ENCODE data around the gene RFTN2. TPM values are rescaled to one million over a fixed set of nuclear protein-coding genes. Genes with fewer than 3 reads are reported as not detected.

Gene RFTN2
- total RNA-seq, 2 experiments from 2014 or later = not detected

DNA sequence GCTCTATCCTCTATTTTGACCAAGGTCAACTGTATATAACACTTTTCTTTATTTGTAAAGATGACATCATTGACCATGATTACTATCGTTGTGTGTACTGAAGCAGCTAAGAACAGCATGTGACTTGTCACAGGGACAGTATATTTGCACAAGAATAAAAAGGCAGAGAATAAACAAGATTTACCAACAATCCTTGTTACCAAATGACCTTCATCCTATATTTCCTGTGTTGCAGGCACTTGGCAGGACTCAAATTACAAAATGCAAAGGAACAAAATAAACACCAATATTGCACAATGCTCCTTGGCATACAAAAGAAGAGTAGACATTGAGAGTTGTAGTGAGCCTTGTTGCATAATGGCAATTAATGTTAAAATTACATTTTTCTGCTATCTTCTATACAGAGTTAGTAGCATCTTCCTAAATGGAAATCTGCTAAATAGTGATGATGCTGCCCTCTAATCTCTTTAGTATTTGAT, 61.8 kb downstream of the RFTN2 start:
- Histone ChIP-seq H2AFZ (ENCODE audit: low read length) (no peak overlapping the region), H3K9me3 (ENCODE audit: low read length) (no peaks in the 10 kb centered on the region), H3K4me2 (ENCODE audit: low read length) (no peak overlapping the region), H3K27ac (ENCODE audit: low read depth, low read length, poor library complexity, severe bottlenecking) (no peak overlapping the region), H3K4me1 (ENCODE audit: insufficient read depth, low read length, poor library complexity, severe bottlenecking) (no peaks in the 10 kb centered on the region), H3K4me3 (ENCODE audit: low read depth, low read length, poor library complexity, severe bottlenecking) (no peak overlapping the region), H4K20me1 (ENCODE audit: insufficient read depth, low read length) (no peaks in the 10 kb centered on the region), H3K36me3 (ENCODE audit: insufficient read depth, low read length) (no peaks in the 10 kb centered on the region), H3K79me2 (ENCODE audit: insufficient read depth, low read depth, low read length) (no peaks in the 10 kb centered on the region), H3K9me2 (ENCODE audit: insufficient read depth, low read length) (no peaks in the 10 kb centered on the region)
- CTCF ChIA-PET (ENCODE audit: unreplicated experiment) = no interaction called here
- DNase-seq (ENCODE audit: low spot score) = no peak
- TF ChIP-seq EZH2phosphoT487 (IDR thresholded peaks at IDR 0.05; ENCODE audit: borderline replicate concordance, low read depth, low read length) = no peak
- TF ChIP-seq, protein P1, sequence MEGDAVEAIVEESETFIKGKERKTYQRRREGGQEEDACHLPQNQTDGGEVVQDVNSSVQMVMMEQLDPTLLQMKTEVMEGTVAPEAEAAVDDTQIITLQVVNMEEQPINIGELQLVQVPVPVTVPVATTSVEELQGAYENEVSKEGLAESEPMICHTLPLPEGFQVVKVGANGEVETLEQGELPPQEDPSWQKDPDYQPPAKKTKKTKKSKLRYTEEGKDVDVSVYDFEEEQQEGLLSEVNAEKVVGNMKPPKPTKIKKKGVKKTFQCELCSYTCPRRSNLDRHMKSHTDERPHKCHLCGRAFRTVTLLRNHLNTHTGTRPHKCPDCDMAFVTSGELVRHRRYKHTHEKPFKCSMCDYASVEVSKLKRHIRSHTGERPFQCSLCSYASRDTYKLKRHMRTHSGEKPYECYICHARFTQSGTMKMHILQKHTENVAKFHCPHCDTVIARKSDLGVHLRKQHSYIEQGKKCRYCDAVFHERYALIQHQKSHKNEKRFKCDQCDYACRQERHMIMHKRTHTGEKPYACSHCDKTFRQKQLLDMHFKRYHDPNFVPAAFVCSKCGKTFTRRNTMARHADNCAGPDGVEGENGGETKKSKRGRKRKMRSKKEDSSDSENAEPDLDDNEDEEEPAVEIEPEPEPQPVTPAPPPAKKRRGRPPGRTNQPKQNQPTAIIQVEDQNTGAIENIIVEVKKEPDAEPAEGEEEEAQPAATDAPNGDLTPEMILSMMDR (conservative IDR thresholded peaks at IDR 0.05; ENCODE audit: low read length) = no peak
- intact Hi-C loops (cut with micrococcal nuclease; ENCODE audit: unreplicated experiment) = no loop called here
- POLR2A ChIA-PET = interaction anchor here (0.7 to 0.9 kb wide), 3 partner anchors 8 to 23 kb away, joined by 3 to 4 read pairs (median 3); no protein-coding TSS in a partner anchor
- no TSS peak for BruUV-seq (replicated peaks)

DNA sequence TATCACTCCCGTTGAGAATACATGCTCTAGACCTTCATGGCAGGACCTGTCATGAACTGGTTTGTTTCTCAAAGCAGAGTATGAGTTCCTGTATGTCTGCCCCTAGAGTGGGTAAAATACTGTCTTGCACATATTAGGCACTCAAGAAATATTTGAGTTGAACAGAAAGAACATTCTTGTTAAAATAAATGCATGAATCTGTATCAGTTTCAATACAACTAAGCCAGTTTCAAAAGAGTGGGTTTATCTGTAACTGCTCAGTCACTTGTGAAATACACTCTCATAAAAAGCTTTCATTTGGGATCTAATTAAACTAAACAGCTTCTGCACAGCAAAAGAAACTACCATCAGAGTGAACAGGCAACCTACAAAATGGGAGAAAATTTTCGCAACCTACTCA, 69.2 kb downstream of the RFTN2 start:
- Histone ChIP-seq H2AFZ (ENCODE audit: low read length) (no peak overlapping the region), H3K9me3 (ENCODE audit: low read length) (no peaks in the 10 kb centered on the region), H3K79me2 (ENCODE audit: insufficient read depth, low read depth, low read length) (no peaks in the 10 kb centered on the region), H3K4me3 (ENCODE audit: low read depth, low read length, poor library complexity, severe bottlenecking) (no peak overlapping the region), H3K4me2 (ENCODE audit: low read length) (no peak overlapping the region), H4K20me1 (ENCODE audit: insufficient read depth, low read length) (no peaks in the 10 kb centered on the region), H3K4me1 (ENCODE audit: insufficient read depth, low read length, poor library complexity, severe bottlenecking) (no peaks in the 10 kb centered on the region), H3K36me3 (ENCODE audit: insufficient read depth, low read length) (no peaks in the 10 kb centered on the region), H3K9me2 (ENCODE audit: insufficient read depth, low read length) (no peaks in the 10 kb centered on the region), H3K27ac (ENCODE audit: low read depth, low read length, poor library complexity, severe bottlenecking) (no peak overlapping the region)
- BruUV-seq (replicated peaks) = no TSS peak
- CTCF ChIA-PET (ENCODE audit: unreplicated experiment) = no interaction called here
- no peak for DNase-seq (ENCODE audit: low spot score)
- POLR2A ChIA-PET = interaction anchor here (0.8 kb wide), 1 partner anchor 12 kb away, joined by 4 read pairs; no protein-coding TSS in a partner anchor
- intact Hi-C loops (cut with micrococcal nuclease; ENCODE audit: unreplicated experiment) = no loop called here
- no peak for TF ChIP-seq EZH2phosphoT487 (IDR thresholded peaks at IDR 0.05; ENCODE audit: borderline replicate concordance, low read depth, low read length)
- TF ChIP-seq, protein P1 (conservative IDR thresholded peaks at IDR 0.05; ENCODE audit: low read length) = no peak

DNA sequence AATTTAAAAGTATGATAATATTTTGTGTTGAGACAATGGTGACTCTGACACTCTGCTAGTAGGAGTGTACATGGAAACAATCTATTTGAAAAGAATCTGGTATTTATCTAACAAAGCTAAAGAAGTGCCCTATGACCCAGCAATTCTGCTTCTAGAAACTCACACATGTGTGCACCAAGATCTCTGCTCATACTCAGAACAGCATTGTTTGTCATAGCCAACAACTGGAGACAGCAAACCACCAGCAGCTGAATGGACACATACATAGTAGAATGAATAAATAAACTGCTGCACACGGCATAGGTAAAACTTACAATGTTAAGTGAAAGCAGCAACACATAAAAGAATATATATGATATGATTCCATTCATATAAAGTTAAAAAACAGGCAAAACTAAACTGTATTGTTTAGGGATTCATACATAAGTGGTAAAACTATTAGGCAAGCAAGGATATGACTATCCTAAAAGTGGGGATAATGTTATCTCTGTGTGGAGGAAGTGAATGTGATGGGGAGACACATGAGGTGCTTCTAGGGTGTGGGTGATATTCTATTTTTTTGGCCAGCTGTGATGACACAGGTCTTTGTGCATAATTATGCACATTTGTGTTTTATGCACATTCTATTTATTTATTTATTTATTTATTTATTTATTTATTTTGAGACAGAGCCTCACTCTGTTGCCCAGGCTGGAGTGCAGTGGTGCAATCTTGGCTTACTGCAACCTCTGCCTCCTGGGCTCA, 71.1 kb downstream of the RFTN2 start:
- ChIA-PET CTCF (ENCODE audit: unreplicated experiment) (no interaction called here), POLR2A (interaction anchor here (0.6 kb wide), 2 partner anchors 50 to 72 kb away, joined by 3 read pairs; no protein-coding TSS in a partner anchor)
- H3K4me1 ChIP-seq (ENCODE audit: insufficient read depth, low read length, poor library complexity, severe bottlenecking) = no peaks in the 10 kb centered on the region
- H3K27ac ChIP-seq (ENCODE audit: low read depth, low read length, poor library complexity, severe bottlenecking) = no peak overlapping the region
- intact Hi-C loops (cut with micrococcal nuclease; ENCODE audit: unreplicated experiment) = no loop called here
- no peaks in the 10 kb centered on the region for H3K9me3 ChIP-seq (ENCODE audit: low read length)
- no peaks in the 10 kb centered on the region for H3K79me2 ChIP-seq (ENCODE audit: insufficient read depth, low read depth, low read length)
- H2AFZ ChIP-seq (ENCODE audit: low read length) = no peak overlapping the region
- no peak overlapping the region for H3K4me3 ChIP-seq (ENCODE audit: low read depth, low read length, poor library complexity, severe bottlenecking)
- H3K4me2 ChIP-seq (ENCODE audit: low read length) = no peak overlapping the region
- DNase-seq (ENCODE audit: low spot score) = no peak
- no peaks in the 10 kb centered on the region for H4K20me1 ChIP-seq (ENCODE audit: insufficient read depth, low read length)
- TF ChIP-seq EZH2phosphoT487 (IDR thresholded peaks at IDR 0.05; ENCODE audit: borderline replicate concordance, low read depth, low read length) = no peak
- TF ChIP-seq, protein P1 (conservative IDR thresholded peaks at IDR 0.05; ENCODE audit: low read length) = no peak
- no peaks in the 10 kb centered on the region for H3K36me3 ChIP-seq (ENCODE audit: insufficient read depth, low read length)
- no peaks in the 10 kb centered on the region for H3K9me2 ChIP-seq (ENCODE audit: insufficient read depth, low read length)
- BruUV-seq (replicated peaks) = no TSS peak
